ENCODE measurements around the gene PELI1. TPM values are rescaled to one million over a fixed set of nuclear protein-coding genes. Genes with fewer than 3 reads are reported as not detected.

The PELI1 gene
- total and polyA plus RNA-seq, 2 of the 8 experiments (the other 6 are each of a cell fraction or from before 2014, with no cell fraction given): 21.8 to 57.1 TPM

- Histone ChIP-seq H3K79me1 (ENCODE audit: low read depth, low read length) (peaks cover 3% of the 10 kb centered on the region), H2BK20ac (ENCODE audit: low read length) (no peak overlapping the region), H3K14ac (ENCODE audit: insufficient read length) (no peak overlapping the region), H4K5ac (ENCODE audit: insufficient read length, low read depth, low read length) (no peak overlapping the region), H4K8ac (ENCODE audit: extremely low read depth, insufficient read depth, low read length) (no peak overlapping the region), H3K23me2 (ENCODE audit: low read depth, low read length) (no peaks in the 10 kb centered on the region), H2AK5ac (ENCODE audit: low read depth, low read length) (no peak overlapping the region), H3K9me3 (ENCODE audit: insufficient read depth in 2 of 2, low read depth in 1 of 2, low read length in 1 of 2) (no peaks in the 10 kb centered on the region), H3K56ac (replicated peaks; ENCODE audit: insufficient read length, low read depth, low read length) (no peak overlapping the region), H3K9ac (replicated peaks in 1 of 4; ENCODE audit: extremely low read depth in 1 of 4, low read depth in 3 of 4, low read length in 3 of 4) (no peak overlapping the region), H3K79me2 (ENCODE audit: control insufficient read depth in 1 of 2, insufficient read depth in 2 of 2, low read length in 2 of 2) (peaks cover 0 to 100% of the 10 kb centered on the region in 2 experiments; a peak in 3 of 4 replicates), H3K18ac (ENCODE audit: extremely low read depth, low read length) (no peak overlapping the region), H3K27me3 (replicated peaks in 1 of 4; ENCODE audit: control insufficient read depth in 3 of 4, extremely low read depth in 1 of 4, insufficient read depth in 3 of 4, low read length in 3 of 4) (no peaks in the 10 kb centered on the region), H3K4me3 (ENCODE audit: extremely low read depth in 1 of 4, insufficient read depth in 2 of 4, low read depth in 3 of 4, low read length in 4 of 4) (no peak overlapping the region), H4K91ac (replicated peaks; ENCODE audit: insufficient read length, low read length) (no peak overlapping the region), H2BK12ac (ENCODE audit: low read depth, low read length) (no peak overlapping the region), H4K20me1 (replicated peaks in 1 of 2; ENCODE audit: control insufficient read depth in 1 of 2, insufficient read depth in 2 of 2, low read length in 2 of 2) (peaks cover 3 to 8% of the 10 kb centered on the region in 2 experiments), H2AFZ (ENCODE audit: low read length) (no peak overlapping the region), H3K4ac (replicated peaks; ENCODE audit: insufficient read length, low read depth, low read length) (no peak overlapping the region), H3K4me2 (ENCODE audit: insufficient read depth in 1 of 2, low read depth in 2 of 2, low read length in 2 of 2) (no peak overlapping the region), H3K4me1 (replicated peaks in 1 of 4; ENCODE audit: control insufficient read depth in 3 of 4, insufficient read depth in 4 of 4, low read length in 3 of 4) (peaks cover 0 to 10% (median 0%) of the 10 kb centered on the region in 4 experiments; a peak in 3 of 7 replicates), H2BK15ac (ENCODE audit: low read length) (no peak overlapping the region), H3K23ac (ENCODE audit: insufficient read length) (no peak overlapping the region), H2BK5ac (ENCODE audit: low read depth, low read length) (no peak overlapping the region), H2BK120ac (replicated peaks; ENCODE audit: low read depth, low read length) (no peak overlapping the region), H3K27ac (ENCODE audit: low read depth, low read length) (no peak overlapping the region), H3K36me3 (ENCODE audit: control insufficient read depth in 2 of 4, insufficient read depth in 4 of 4, low read length in 3 of 4) (no peaks in the 10 kb centered on the region)
- 89% methylated on average over 2 of the region's 2 CpGs; no CpG with 5 or more reads in 1 of the 2 experiments for WGBS, 2 experiments (ENCODE audit: extremely low coverage in 1 of 2, insufficient coverage in 1 of 2, insufficient read length in 1 of 2, insufficient replicate concordance in 2 of 2, low coverage in 1 of 2, low lambda C conversion rate in 2 of 2, missing lambda C conversion rate in 1 of 2)
- DNase-seq (ENCODE audit: low read depth in 1 of 2, low spot score in 2 of 2): no peak
- CTCF ChIA-PET (ENCODE audit: partially characterized antibody): interaction anchor here (0.5 kb wide), 1 partner anchor 23 kb away, joined by 4 read pairs; no protein-coding TSS in a partner anchor
- POLR2A ChIA-PET (ENCODE audit: partially characterized antibody): no interaction called here
- FAIRE-seq: no peak
- TF ChIP-seq GABPA (IDR thresholded peaks at IDR 0.05; ENCODE audit: borderline replicate concordance, insufficient read depth, low read length) (no peak), ZNF274 (IDR thresholded peaks at IDR 0.05; ENCODE audit: borderline replicate concordance, extremely low read depth, low read length) (no peak), CEBPB (IDR thresholded peaks at IDR 0.05; ENCODE audit: low read depth, low read length) (no peak), SIN3A (conservative IDR thresholded peaks at IDR 0.05 in 1 of 2, IDR thresholded peaks at IDR 0.05 in 1 of 2; ENCODE audit: low read depth in 1 of 2, low read length in 2 of 2) (no peak), HDAC2 (IDR thresholded peaks at IDR 0.05; ENCODE audit: borderline replicate concordance in 1 of 2, low read depth in 2 of 2, low read length in 2 of 2) (no peak), KDM1A (IDR thresholded peaks at IDR 0.05; ENCODE audit: borderline replicate concordance, low read length) (no peak), CBX5 (IDR thresholded peaks at IDR 0.05; ENCODE audit: low read depth, low read length) (no peak), CBX8 (IDR thresholded peaks at IDR 0.05; ENCODE audit: borderline replicate concordance, low read depth, low read length) (no peak), RBBP5 (IDR thresholded peaks at IDR 0.05; ENCODE audit: borderline replicate concordance, low read depth, low read length) (no peak), USF2 (IDR thresholded peaks at IDR 0.05; ENCODE audit: low read length) (no peak)
Measured at GRCh38 chr2:64127119-64127518, 17.1 kb downstream of the PELI1 start.
